NCI-H2227 (cell line): Measurements from ENCODE around the gene C4BPB.

ENCODE experiments used
- DNase-seq: peaks from one replicate; lab custom pipeline; 2025; ENCODE audit not compliant: unreplicated experiment; lab: John Stamatoyannopoulos, UW

The C4BPB gene

GRCh38 chr1:207134581-207134980 lies 45.9 kb downstream of the C4BPB start:
- DNase-seq, result no peak

- no peak for DNase-seq
Observed at GRCh38 chr1:207139616-207140015, 51.0 kb downstream of the C4BPB start.

GRCh38 chr1:207140536-207140935 lies 51.9 kb downstream of the C4BPB start:
- DNase-seq, result no peak

DNA sequence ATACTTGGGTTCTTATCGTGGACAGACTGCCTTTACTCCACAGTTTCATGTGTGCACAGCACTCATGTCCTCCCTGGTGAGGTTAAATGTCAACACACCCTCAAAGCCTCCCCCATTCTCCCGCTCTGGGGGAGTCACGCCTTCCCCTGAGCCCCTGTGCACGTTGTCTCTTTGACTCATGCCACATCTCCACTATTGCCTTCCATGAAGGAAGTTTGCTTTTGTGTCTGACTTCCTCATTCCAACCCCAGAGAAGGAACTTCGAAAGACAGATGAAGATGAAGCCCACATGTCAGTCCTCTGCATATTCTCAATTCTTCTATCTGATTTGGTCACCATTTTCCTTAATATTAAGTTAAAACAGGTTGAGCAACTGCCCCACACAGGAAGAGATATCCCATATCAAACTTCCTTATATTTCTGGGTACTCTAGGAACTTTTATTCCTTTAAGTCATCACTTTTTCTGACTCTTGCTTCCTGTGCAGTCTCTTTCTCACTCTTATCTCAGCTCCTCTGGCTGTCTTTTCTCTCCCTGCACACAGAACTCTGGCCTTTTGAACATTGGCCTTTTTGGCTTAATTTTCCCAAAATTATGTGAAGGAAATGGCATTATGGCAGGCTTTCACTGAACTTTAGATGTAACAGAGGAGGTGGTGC lies 56.9 kb downstream of the C4BPB start:
- DNase-seq, result no peak
